Endothelial cell of umbilical vein (primary cell): ENCODE data around the gene ZNF222.

Experiments used
- CTCF ChIP-seq, 2 donors: IDR thresholded peaks; 1 replicate in 1 of 2; 2 replicates in 1 of 2; pipeline ENCODE4 v1.5.1; 2011; ENCODE audit warnings: low read length in 2 of 2, mild to moderate bottlenecking in 2 of 2, moderate library complexity in 2 of 2, control low read depth in 1 of 2, inconsistent platforms in 1 of 2, low read depth in 1 of 2; ENCODE audit not compliant: insufficient read depth in 1 of 2; ENCODE audit errors: extremely low read depth in 1 of 2
- EZH2 ChIP-seq: IDR thresholded peaks from 2 replicates; pipeline ENCODE4 v1.6.1; 2012; ENCODE audit warnings: borderline replicate concordance, low read depth, mild to moderate bottlenecking, moderate library complexity, low read length, inconsistent platforms; ENCODE audit not compliant: severe bottlenecking
- MYC ChIP-seq: IDR thresholded peaks from one replicate; pipeline ENCODE4 v1.6.1; 2011; ENCODE audit warnings: mild to moderate bottlenecking, low read depth, low read length
- POLR2A ChIP-seq: IDR thresholded peaks from 2 replicates; pipeline ENCODE4 v1.6.1; 2012; ENCODE audit warnings: low read depth, mild to moderate bottlenecking, control low read depth, low read length
- POLR2AphosphoS5 ChIP-seq: IDR thresholded peaks from 2 replicates; pipeline ENCODE4 v1.6.1; 2012; ENCODE audit warnings: low read depth, mild to moderate bottlenecking, control low read depth, low read length, moderate library complexity; ENCODE audit not compliant: insufficient read depth

GRCh38 chr19:44072543-44073401, 47.6 kb downstream of the ZNF222 start:
- TF ChIP-seq CTCF (IDR thresholded peaks at IDR 0.05; ENCODE audit: extremely low read depth in 1 of 2, insufficient read depth in 1 of 2, low read depth in 1 of 2, low read length in 2 of 2) (no peak), POLR2A (no peak), MYC (no peak), EZH2 (no peak), POLR2AphosphoS5 (no peak)
